ENCODE measurements around the gene FOXL3. TPM values are rescaled to one million over a fixed set of nuclear protein-coding genes. Genes with fewer than 3 reads are reported as not detected.

The FOXL3 gene
- total RNA-seq, 1 donor from 2014 or later: not detected

Other genes starting within 250 kb of the FOXL3 start
- gene FAM20C, start 97.6 kb upstream of the FOXL3 start, total RNA-seq: 57.0 TPM
- 36.5 TPM for gene PDGFA, start 229.7 kb downstream of the FOXL3 start, total RNA-seq